Hepatocyte (in vitro differentiated cells): Measurements from ENCODE around the gene AGAP1. TPM values are rescaled to one million over a fixed set of nuclear protein-coding genes. Genes with fewer than 3 reads are reported as not detected.

ENCODE experiments used
- DNase-seq: peaks from one replicate; pipeline ENCODE4 v3.0.0-alpha.2; 2016; ENCODE audit warnings: low spot score
- H2AFZ ChIP-seq: fragments of 200-600 bp; sonication (generic); 2 replicates; pipeline ENCODE4 v1.6.0; 2016; ENCODE audit warnings: antibody characterized with exemption, mild to moderate bottlenecking
- H3K27ac ChIP-seq: fragments of 200-600 bp; sonication (generic); 2 replicates; pipeline ENCODE4 v1.5.1; 2016; ENCODE audit warnings: mild to moderate bottlenecking
- H3K27me3 ChIP-seq: fragments of 200-600 bp; sonication (generic); 2 replicates; pipeline ENCODE4 v1.6.1; 2016
- H3K36me3 ChIP-seq: fragments of 200-600 bp; sonication (generic); replicated peaks from 2 replicates; pipeline ENCODE4 v1.5.1; 2016; ENCODE audit warnings: low read depth; ENCODE audit not compliant: insufficient read depth
- H3K4me1 ChIP-seq: fragments of 200-600 bp; sonication (generic); 2 replicates; pipeline ENCODE4 v1.5.1; 2016; ENCODE audit warnings: mild to moderate bottlenecking, moderate library complexity; ENCODE audit not compliant: insufficient read depth
- H3K4me2 ChIP-seq: fragments of 200-600 bp; sonication (generic); 2 replicates; pipeline ENCODE4 v1.6.0; 2016
- H3K4me3 ChIP-seq: fragments of 200-600 bp; sonication (generic); 2 replicates; pipeline ENCODE4 v1.5.1; 2016; ENCODE audit warnings: mild to moderate bottlenecking
- H3K79me2 ChIP-seq: fragments of 200-600 bp; sonication (generic); 2 replicates; pipeline ENCODE4 v1.6.0; 2017; ENCODE audit warnings: mild to moderate bottlenecking
- H3K9me2 ChIP-seq: fragments of 200-600 bp; sonication (generic); replicated peaks from 2 replicates; pipeline ENCODE4 v1.6.0; 2017; ENCODE audit warnings: mild to moderate bottlenecking; ENCODE audit not compliant: insufficient read depth
- H3K9me3 ChIP-seq: fragments of 200-600 bp; sonication (generic); 2 replicates; pipeline ENCODE4 v1.5.1; 2016; ENCODE audit warnings: low read depth, mild to moderate bottlenecking
- H4K20me1 ChIP-seq: fragments of 200-600 bp; sonication (generic); 2 replicates; pipeline ENCODE4 v1.6.0; 2016; ENCODE audit warnings: mild to moderate bottlenecking; ENCODE audit not compliant: insufficient read depth, poor library complexity, severe bottlenecking
- EZH2 ChIP-seq: fragments of 200-600 bp; sonication (generic); IDR thresholded peaks from 2 replicates; pipeline ENCODE4 v1.6.1; 2016; ENCODE audit warnings: antibody characterized with exemption, mild to moderate bottlenecking, borderline replicate concordance
- EZH2phosphoT487 ChIP-seq: fragments of 200-600 bp; sonication (generic); IDR thresholded peaks from one replicate; pipeline ENCODE4 v1.6.1; 2018; ENCODE audit warnings: antibody characterized with exemption, mild to moderate bottlenecking, low read depth, moderate library complexity; ENCODE audit not compliant: unreplicated experiment, severe bottlenecking
- WGBS: methylation state at CpG from one replicate; pipeline ENCODE4 v1.1.6; 2016; ENCODE audit warnings: low lambda C conversion rate; ENCODE audit errors: missing lambda C conversion rate; 5-methylcytosine and 5-hydroxymethylcytosine counted together
- polyA plus RNA-seq: library from polyadenylated mRNA; unstranded; fragments of >200 nt; fragmentation: Nextera tagmentation; extraction: Ambion mirVana; gene quantifications from 2 replicates; pipeline ENCODE4 v1.2.1, GENCODE V29; 2016
- total RNA-seq: library from RNA; depleted of rRNA; stranded (reverse); fragments of >200 nt; gene quantifications from 2 replicates; pipeline ENCODE4 v1.2.3, GENCODE V29; 2014
- TF ChIP-seq, protein P1 (sequence below): fragments of 200-600 bp; sonication (generic); IDR thresholded peaks from 2 replicates; pipeline ENCODE4 v1.5.1; 2016; ENCODE audit warnings: antibody characterized with exemption, mild to moderate bottlenecking; ENCODE audit not compliant: poor library complexity

AGAP1 gene
- total and polyA plus RNA-seq, 2 experiments from 2014 or later, result 12.1 to 20.0 TPM

DNA sequence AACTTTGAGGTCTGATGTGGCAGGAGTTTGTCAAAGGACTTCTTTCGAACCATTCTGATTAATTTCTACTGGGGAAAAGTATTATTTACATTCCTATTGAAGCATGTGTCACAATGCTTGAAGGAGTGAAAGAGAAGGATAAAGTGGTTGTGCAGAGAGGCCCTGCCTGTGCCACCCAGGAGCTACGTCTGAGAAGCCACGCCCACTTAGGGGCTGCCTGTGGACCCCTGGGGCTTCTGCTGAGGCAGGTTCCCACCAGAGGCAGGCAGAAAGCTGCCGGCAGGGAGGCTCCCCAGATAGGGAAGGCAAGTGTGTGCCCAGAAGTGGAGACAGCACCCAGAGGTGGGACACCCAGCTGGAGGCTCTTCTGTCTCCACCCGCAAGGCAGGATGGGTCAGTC, 627.0 kb downstream of the AGAP1 start:
- TF ChIP-seq EZH2, result no peak
- TF ChIP-seq EZH2phosphoT487, result no peak
- TF ChIP-seq, protein P1, sequence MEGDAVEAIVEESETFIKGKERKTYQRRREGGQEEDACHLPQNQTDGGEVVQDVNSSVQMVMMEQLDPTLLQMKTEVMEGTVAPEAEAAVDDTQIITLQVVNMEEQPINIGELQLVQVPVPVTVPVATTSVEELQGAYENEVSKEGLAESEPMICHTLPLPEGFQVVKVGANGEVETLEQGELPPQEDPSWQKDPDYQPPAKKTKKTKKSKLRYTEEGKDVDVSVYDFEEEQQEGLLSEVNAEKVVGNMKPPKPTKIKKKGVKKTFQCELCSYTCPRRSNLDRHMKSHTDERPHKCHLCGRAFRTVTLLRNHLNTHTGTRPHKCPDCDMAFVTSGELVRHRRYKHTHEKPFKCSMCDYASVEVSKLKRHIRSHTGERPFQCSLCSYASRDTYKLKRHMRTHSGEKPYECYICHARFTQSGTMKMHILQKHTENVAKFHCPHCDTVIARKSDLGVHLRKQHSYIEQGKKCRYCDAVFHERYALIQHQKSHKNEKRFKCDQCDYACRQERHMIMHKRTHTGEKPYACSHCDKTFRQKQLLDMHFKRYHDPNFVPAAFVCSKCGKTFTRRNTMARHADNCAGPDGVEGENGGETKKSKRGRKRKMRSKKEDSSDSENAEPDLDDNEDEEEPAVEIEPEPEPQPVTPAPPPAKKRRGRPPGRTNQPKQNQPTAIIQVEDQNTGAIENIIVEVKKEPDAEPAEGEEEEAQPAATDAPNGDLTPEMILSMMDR, result no peak
- no peaks in the 10 kb centered on the region for H3K4me1 ChIP-seq
- no peak for DNase-seq

DNA sequence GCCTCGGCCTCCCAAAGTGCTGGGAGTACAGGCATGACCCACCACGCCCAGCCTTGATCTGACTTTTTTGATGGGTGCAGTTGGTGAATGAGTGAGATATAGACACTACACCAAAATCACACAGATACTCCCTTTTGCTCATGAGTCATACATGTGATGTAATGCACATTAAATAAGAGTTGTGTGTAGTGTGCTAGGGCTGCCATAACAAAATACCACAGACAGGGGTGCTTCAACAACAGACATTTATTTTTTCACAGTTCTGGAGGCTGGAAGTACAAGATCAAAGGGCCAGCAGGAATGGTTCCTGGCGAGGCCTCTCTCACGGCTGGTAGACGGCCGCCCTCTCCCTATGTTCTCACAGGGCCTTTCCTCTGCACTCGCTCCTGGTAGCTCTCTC, 627.7 kb downstream of the AGAP1 start:
- Histone ChIP-seq H2AFZ (no peak overlapping the region), H3K36me3 (no peaks in the 10 kb centered on the region), H3K27me3 (no peaks in the 10 kb centered on the region), H3K9me3 (no peaks in the 10 kb centered on the region), H3K4me1 (no peaks in the 10 kb centered on the region), H3K4me3 (no peak overlapping the region), H3K79me2 (no peaks in the 10 kb centered on the region), H4K20me1 (no peaks in the 10 kb centered on the region), H3K9me2 (no peaks in the 10 kb centered on the region), H3K27ac (no peak overlapping the region), H3K4me2 (no peak overlapping the region)
- TF ChIP-seq, protein P1, result no peak
- TF ChIP-seq EZH2phosphoT487 (no peak), EZH2 (no peak)
- 98% methylated on average over 7 of the region's 7 CpGs for WGBS
- no peak for DNase-seq

More for the DNA sequence above, 627.0 kb downstream of the AGAP1 start:
- H3K27ac ChIP-seq, result no peak overlapping the region
- H3K4me3 ChIP-seq, result no peak overlapping the region
- H2AFZ ChIP-seq, result no peak overlapping the region
- no peaks in the 10 kb centered on the region for H3K9me3 ChIP-seq
- H3K4me2 ChIP-seq, result no peak overlapping the region
- no peaks in the 10 kb centered on the region for H3K9me2 ChIP-seq
- no peaks in the 10 kb centered on the region for H3K27me3 ChIP-seq
- no peaks in the 10 kb centered on the region for H3K36me3 ChIP-seq
- H3K79me2 ChIP-seq, result no peaks in the 10 kb centered on the region
- 85% methylated on average over 5 of the region's 5 CpGs for WGBS
- no peaks in the 10 kb centered on the region for H4K20me1 ChIP-seq

DNA sequence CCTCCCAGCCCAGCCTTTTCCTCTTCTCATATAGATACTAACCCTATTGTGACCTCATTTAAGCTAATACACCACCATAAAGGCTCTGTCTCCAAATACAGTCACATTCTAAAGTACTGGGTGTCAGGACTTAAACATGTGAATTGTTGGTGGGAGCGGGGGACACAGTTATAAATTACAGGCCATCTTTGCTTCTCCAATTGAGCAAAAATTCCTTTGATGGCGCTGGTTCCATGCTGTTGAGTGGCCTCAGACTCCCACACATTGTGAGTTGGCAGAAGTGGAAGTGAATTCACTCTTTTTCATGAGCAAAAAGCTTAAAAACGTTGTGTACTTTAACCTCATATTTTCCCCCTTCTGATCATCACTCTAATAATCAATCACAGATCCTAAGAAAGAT, 628.4 kb downstream of the AGAP1 start:
- TF ChIP-seq EZH2 (no peak), EZH2phosphoT487 (no peak)
- TF ChIP-seq, protein P1, result no peak
- no peak overlapping the region for H3K4me2 ChIP-seq
- H2AFZ ChIP-seq, result no peak overlapping the region
- 96% methylated on average over 3 of the region's 3 CpGs for WGBS
- no peak for DNase-seq
- no peak overlapping the region for H3K4me3 ChIP-seq
- no peaks in the 10 kb centered on the region for H3K27me3 ChIP-seq
- H3K27ac ChIP-seq, result no peak overlapping the region
- no peaks in the 10 kb centered on the region for H3K79me2 ChIP-seq
- H4K20me1 ChIP-seq, result no peaks in the 10 kb centered on the region
- H3K4me1 ChIP-seq, result no peaks in the 10 kb centered on the region
- no peaks in the 10 kb centered on the region for H3K36me3 ChIP-seq
- H3K9me2 ChIP-seq, result no peaks in the 10 kb centered on the region
- no peaks in the 10 kb centered on the region for H3K9me3 ChIP-seq

DNA sequence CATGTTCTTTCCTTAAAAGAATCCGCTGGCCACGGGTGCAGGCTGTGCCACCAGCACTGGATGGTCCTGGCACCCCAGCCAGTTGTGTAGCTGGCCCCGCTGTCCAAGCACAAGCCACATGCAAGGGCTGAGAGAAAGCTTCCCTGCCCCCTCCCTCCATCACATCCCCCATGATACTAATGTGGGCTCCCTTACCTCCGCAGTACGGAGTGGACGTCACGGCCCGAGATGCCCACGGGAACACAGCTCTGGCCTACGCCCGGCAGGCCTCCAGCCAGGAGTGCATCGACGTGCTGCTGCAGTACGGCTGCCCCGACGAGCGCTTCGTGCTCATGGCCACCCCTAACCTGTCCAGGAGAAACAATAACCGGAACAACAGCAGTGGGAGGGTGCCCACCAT, 629.9 kb downstream of the AGAP1 start:
- no peak overlapping the region for H2AFZ ChIP-seq
- no peaks in the 10 kb centered on the region for H3K9me3 ChIP-seq
- no peaks in the 10 kb centered on the region for H4K20me1 ChIP-seq
- H3K27me3 ChIP-seq, result no peaks in the 10 kb centered on the region
- no peak overlapping the region for H3K4me3 ChIP-seq
- DNase-seq, result no peak
- no peaks in the 10 kb centered on the region for H3K9me2 ChIP-seq
- H3K4me2 ChIP-seq, result no peak overlapping the region
- TF ChIP-seq, protein P1, result no peak
- TF ChIP-seq EZH2 (no peak), EZH2phosphoT487 (no peak)
- WGBS, result 99% methylated on average over 10 of the region's 19 CpGs
- H3K4me1 ChIP-seq, result no peaks in the 10 kb centered on the region
- no peaks in the 10 kb centered on the region for H3K36me3 ChIP-seq
- H3K27ac ChIP-seq, result no peak overlapping the region
- no peaks in the 10 kb centered on the region for H3K79me2 ChIP-seq
